Measurements from ENCODE around the gene ZMYND12. TPM values are rescaled to one million over a fixed set of nuclear protein-coding genes. Genes with fewer than 3 reads are reported as not detected.

Gene ZMYND12
- total and polyA plus RNA-seq, 2 of the 4 experiments (the other 2 are of a cell fraction) = under 0.01 to 0.03 TPM

DNA sequence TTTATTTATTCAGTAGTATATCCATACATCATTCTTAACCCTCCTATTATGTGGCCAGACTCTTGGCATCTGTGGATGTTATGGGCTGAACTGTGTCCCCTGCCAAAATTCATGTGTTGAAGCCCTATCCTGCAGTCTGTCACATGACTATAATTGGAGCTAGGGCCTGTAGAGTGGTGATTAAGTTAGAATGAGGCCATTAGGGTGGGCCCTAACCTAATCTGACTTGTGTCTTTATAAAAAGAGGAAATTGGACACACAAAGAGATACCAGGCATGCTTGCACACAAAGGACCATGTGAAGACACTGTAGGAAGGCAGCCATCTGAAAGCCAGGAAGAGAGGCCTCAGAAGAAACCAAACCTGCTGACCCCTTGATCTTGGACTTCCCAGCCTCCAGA is 6.6 kb downstream of the ZMYND12 start:
- POLR2A ChIA-PET (ENCODE audit: unreplicated experiment) = no interaction called here
- no peak overlapping the region for H3K14ac ChIP-seq (replicated peaks; ENCODE audit: low read depth, low read length)
- intact Hi-C loops (cut with micrococcal nuclease) (no loop called here), dilution Hi-C loops (cut with HindIII; ENCODE audit: low sequenced_read_pairs, unreplicated experiment) (no loop called here), in situ Hi-C loops (cut with MboI; ENCODE audit: low sequenced_read_pairs) (no loop called here)
- H4K8ac ChIP-seq (ENCODE audit: low read depth in 2 of 2, low read length in 2 of 2) = no peak overlapping the region
- no peak overlapping the region for H2AK9ac ChIP-seq (replicated peaks; ENCODE audit: low read depth, low read length, poor library complexity)
- no peak overlapping the region for H2AK5ac ChIP-seq (ENCODE audit: low read depth, low read length)
- no peak overlapping the region for H3K4ac ChIP-seq (ENCODE audit: low read depth, low read length)
- no peak overlapping the region for H2BK5ac ChIP-seq (ENCODE audit: low read depth, low read length, poor library complexity, severe bottlenecking)
- H3K9me3 ChIP-seq (ENCODE audit: control insufficient read depth, insufficient read depth, low read length) = 0 out of 2 replicates have a peak, but pooled peaks cover 2% of the 10 kb centered on the region
- H2AFZ ChIP-seq (replicated peaks; ENCODE audit: low read length, poor library complexity) = no peak overlapping the region
- no peak overlapping the region for H3K23ac ChIP-seq (ENCODE audit: low read depth, low read length)
- H4K20me1 ChIP-seq (ENCODE audit: insufficient read depth, low read length) = no peaks in the 10 kb centered on the region
- no peak for TF ChIP-seq MAFK (IDR thresholded peaks at IDR 0.05; ENCODE audit: low read depth, low read length)
- H2BK20ac ChIP-seq (ENCODE audit: low read depth, low read length) = no peak overlapping the region
- BruUV-seq (replicated peaks) = no TSS peak
- DNase-seq (no peak), ATAC-seq (ENCODE audit: low read depth) (no peak)
- peaks cover 2% of the 10 kb centered on the region for H3K27me3 ChIP-seq (ENCODE audit: control insufficient read depth, insufficient read depth, low read length)
- no peak overlapping the region for H4K5ac ChIP-seq (ENCODE audit: low read depth, low read length)
- H3K9ac ChIP-seq (ENCODE audit: low read depth, low read length) = no peak overlapping the region
- no peak overlapping the region for H3K56ac ChIP-seq (ENCODE audit: extremely low read depth, insufficient read depth, low read length)
- H3K4me2 ChIP-seq (ENCODE audit: low read depth, low read length) = no peak overlapping the region
- no peak overlapping the region for H2BK15ac ChIP-seq (ENCODE audit: low read depth, low read length)
- no peak overlapping the region for H2BK120ac ChIP-seq (ENCODE audit: low read depth, low read length)
- H3K36me3 ChIP-seq (ENCODE audit: control insufficient read depth, insufficient read depth, low read length) = no peaks in the 10 kb centered on the region
- H3K27ac ChIP-seq (ENCODE audit: insufficient read depth, low read length) = no peak overlapping the region
- H3K79me1 ChIP-seq (ENCODE audit: low read depth in 1 of 2, low read length in 2 of 2) = no peaks in the 10 kb centered on the region
- no peaks in the 10 kb centered on the region for H3K4me1 ChIP-seq (ENCODE audit: control insufficient read depth, insufficient read depth, low read length)
- H4K91ac ChIP-seq (ENCODE audit: insufficient read depth, low read depth, low read length) = no peak overlapping the region
- no peak overlapping the region for H3K4me3 ChIP-seq (ENCODE audit: insufficient read depth, low read depth, low read length)
- no peaks in the 10 kb centered on the region for H3K9me1 ChIP-seq (ENCODE audit: insufficient read depth, low read length)
- CTCF ChIA-PET = no interaction called here
- no peak overlapping the region for H3K18ac ChIP-seq (ENCODE audit: low read depth, low read length)

Measured in IMR-90 (cell line).